ENCODE data around the gene TRIM17.

The TRIM17 gene

GRCh38 chr1:228430243-228430642 lies 13.6 kb upstream of the TRIM17 start:
- TF ChIP-seq EZH2phosphoT487 (IDR thresholded peaks at IDR 0.05; ENCODE audit: low read length) (no peak), CTCF (IDR thresholded peaks at IDR 0.05; ENCODE audit: low read length) (no peak), EZH2 (optimal IDR thresholded peaks at IDR 0.05; ENCODE audit: low read depth, low read length) (no peak)
- Histone ChIP-seq H4K20me1 (ENCODE audit: insufficient read depth, low read length) (no peaks in the 10 kb centered on the region), H3K9me2 (replicated peaks; ENCODE audit: insufficient read depth, low read length) (no peaks in the 10 kb centered on the region), H2AFZ (ENCODE audit: low read length) (no peak overlapping the region), H3K9ac (ENCODE audit: low read length) (no peak overlapping the region), H3K4me2 (ENCODE audit: low read depth, low read length) (no peak overlapping the region), H3K36me3 (replicated peaks; ENCODE audit: insufficient read depth, low read length) (no peaks in the 10 kb centered on the region), H3K79me2 (ENCODE audit: low read length) (no peaks in the 10 kb centered on the region), H3K4me1 (ENCODE audit: low read length) (no peaks in the 10 kb centered on the region), H3K9me3 (replicated peaks; ENCODE audit: insufficient read depth, low read length) (no peaks in the 10 kb centered on the region), H3K27ac (ENCODE audit: low read length) (no peak overlapping the region), H3K27me3 (replicated peaks; ENCODE audit: insufficient read depth, low read length) (0 out of 2 replicates have a peak, but pooled peaks cover 4% of the 10 kb centered on the region), H3K4me3 (ENCODE audit: low read length) (no peak overlapping the region), H3F3A (ENCODE audit: insufficient read depth, low read length) (no peaks in the 10 kb centered on the region)
- no peak for DNase-seq

GRCh38 chr1:228429698-228430097 lies 13.0 kb upstream of the TRIM17 start:
- TF ChIP-seq EZH2phosphoT487 (IDR thresholded peaks at IDR 0.05; ENCODE audit: low read length) (no peak), EZH2 (optimal IDR thresholded peaks at IDR 0.05; ENCODE audit: low read depth, low read length) (no peak), CTCF (IDR thresholded peaks at IDR 0.05; ENCODE audit: low read length) (no peak)
- no peak for DNase-seq
- Histone ChIP-seq H3K9ac (ENCODE audit: low read length) (no peak overlapping the region), H3K79me2 (ENCODE audit: low read length) (no peaks in the 10 kb centered on the region), H3K27me3 (replicated peaks; ENCODE audit: insufficient read depth, low read length) (0 out of 2 replicates have a peak, but pooled peaks cover 4% of the 10 kb centered on the region), H3K9me2 (replicated peaks; ENCODE audit: insufficient read depth, low read length) (no peaks in the 10 kb centered on the region), H3K4me1 (ENCODE audit: low read length) (no peaks in the 10 kb centered on the region), H3F3A (ENCODE audit: insufficient read depth, low read length) (no peaks in the 10 kb centered on the region), H3K4me2 (ENCODE audit: low read depth, low read length) (no peak overlapping the region), H3K36me3 (replicated peaks; ENCODE audit: insufficient read depth, low read length) (no peaks in the 10 kb centered on the region), H3K27ac (ENCODE audit: low read length) (no peak overlapping the region), H2AFZ (ENCODE audit: low read length) (no peak overlapping the region), H3K9me3 (replicated peaks; ENCODE audit: insufficient read depth, low read length) (no peaks in the 10 kb centered on the region), H3K4me3 (ENCODE audit: low read length) (no peak overlapping the region), H4K20me1 (ENCODE audit: insufficient read depth, low read length) (no peaks in the 10 kb centered on the region)

- Histone ChIP-seq H3K9me2 (replicated peaks; ENCODE audit: insufficient read depth, low read length) (no peaks in the 10 kb centered on the region), H3K27ac (ENCODE audit: low read length) (no peak overlapping the region), H4K20me1 (ENCODE audit: insufficient read depth, low read length) (no peaks in the 10 kb centered on the region), H3K79me2 (ENCODE audit: low read length) (no peaks in the 10 kb centered on the region), H3K36me3 (replicated peaks; ENCODE audit: insufficient read depth, low read length) (no peaks in the 10 kb centered on the region), H3K9me3 (replicated peaks; ENCODE audit: insufficient read depth, low read length) (no peaks in the 10 kb centered on the region), H3K4me1 (ENCODE audit: low read length) (no peaks in the 10 kb centered on the region), H3K27me3 (replicated peaks; ENCODE audit: insufficient read depth, low read length) (0 out of 2 replicates have a peak, but pooled peaks cover 4% of the 10 kb centered on the region), H2AFZ (ENCODE audit: low read length) (no peak overlapping the region), H3K4me3 (ENCODE audit: low read length) (no peak overlapping the region), H3F3A (ENCODE audit: insufficient read depth, low read length) (no peaks in the 10 kb centered on the region), H3K4me2 (ENCODE audit: low read depth, low read length) (no peak overlapping the region), H3K9ac (ENCODE audit: low read length) (no peak overlapping the region)
- no peak for TF ChIP-seq CTCF (IDR thresholded peaks at IDR 0.05; ENCODE audit: low read length)
- no peak for TF ChIP-seq EZH2 (optimal IDR thresholded peaks at IDR 0.05; ENCODE audit: low read depth, low read length)
- TF ChIP-seq EZH2phosphoT487 (IDR thresholded peaks at IDR 0.05; ENCODE audit: low read length), result no peak
- DNase-seq, result no peak
Measured at GRCh38 chr1:228429007-228429406, 12.3 kb upstream of the TRIM17 start.
